PC-3 (cell line): ENCODE data around the gene THBS2. TPM values are rescaled to one million over a fixed set of nuclear protein-coding genes. Genes with fewer than 3 reads are reported as not detected.
A peak's percentile ranks its signal among the peaks of the same experiment; 100 is the strongest.

Source experiments
- ATAC-seq: fragments of 200-7000 bp; cut with Tn5 transposase; 2 replicates; pipeline ENCODE4 v1.9.1; 2020; ENCODE audit warnings: mild to moderate bottlenecking, moderate library complexity
- BruUV-seq: library from RNA; stranded (reverse); fragments of 400-500 nt; replicated peaks from 2 replicates; lab custom pipeline; 2021; lab: Mats Ljungman, UMichigan
- CTCF ChIA-PET: fragments of 300-600 bp; sonication (Branson Sonifier 250); formaldehyde crosslinking; loops from one replicate; lab custom pipeline; 2022; ENCODE audit warnings: antibody characterized with exemption; lab: Charles Lee
- POLR2A ChIA-PET: fragments of 300-600 bp; sonication (Branson Sonifier 250); formaldehyde crosslinking; loops from one replicate; lab custom pipeline; 2022; ENCODE audit warnings: antibody characterized with exemption; ENCODE audit not compliant: unreplicated experiment; lab: Charles Lee
- DNase-seq: peaks from one replicate; pipeline ENCODE4 v3.0.0-alpha.2; 2015
- H2AFZ ChIP-seq: fragments of 300-600 bp; sonication (generic); 2 replicates; pipeline ENCODE4 v1.6.0; 2016; ENCODE audit warnings: antibody characterized with exemption, low read length
- H3F3A ChIP-seq: fragments of 300-600 bp; sonication (generic); one replicate; pipeline ENCODE4 v1.6.0; 2017; ENCODE audit warnings: antibody characterized with exemption, low read length, control low read depth, mild to moderate bottlenecking; ENCODE audit not compliant: unreplicated experiment
- H3K27ac ChIP-seq: fragments of 300-600 bp; sonication (generic); 2 replicates; pipeline ENCODE4 v1.5.1; 2016; ENCODE audit warnings: mild to moderate bottlenecking, low read length
- H3K27me3 ChIP-seq: fragments of 300-600 bp; sonication (generic); 2 replicates; pipeline ENCODE4 v1.6.1; 2016; ENCODE audit warnings: low read length, mixed read lengths
- H3K36me3 ChIP-seq: fragments of 300-600 bp; sonication (generic); 2 replicates; pipeline ENCODE4 v1.6.1; 2016; ENCODE audit warnings: low read depth, mixed run types, low read length, mixed read lengths
- H3K4me1 ChIP-seq: fragments of 300-600 bp; sonication (generic); 2 replicates; pipeline ENCODE4 v1.5.1; 2016; ENCODE audit warnings: low read length; ENCODE audit not compliant: insufficient read depth
- H3K4me2 ChIP-seq: fragments of 300-600 bp; sonication (generic); 2 replicates; pipeline ENCODE4 v1.6.0; 2016; ENCODE audit warnings: low read length
- H3K4me3 ChIP-seq: fragments of 300-600 bp; sonication (generic); 2 replicates; pipeline ENCODE4 v1.5.1; 2016; ENCODE audit warnings: mild to moderate bottlenecking, low read length, mixed read lengths
- H3K79me2 ChIP-seq: fragments of 300-600 bp; sonication (generic); 2 replicates; pipeline ENCODE4 v1.6.1; 2017; ENCODE audit warnings: low read length, mixed read lengths
- H3K9ac ChIP-seq: fragments of 300-600 bp; sonication (generic); 2 replicates; pipeline ENCODE4 v1.6.0; 2016; ENCODE audit warnings: mild to moderate bottlenecking, low read length
- H3K9me2 ChIP-seq: fragments of 300-600 bp; sonication (generic); replicated peaks from 2 replicates; pipeline ENCODE4 v1.6.1; 2016; ENCODE audit warnings: mixed run types, low read length, mixed read lengths
- H3K9me3 ChIP-seq: fragments of 300-600 bp; sonication (generic); 2 replicates; pipeline ENCODE4 v1.6.1; 2016; ENCODE audit warnings: low read length, mixed read lengths
- H4K20me1 ChIP-seq: fragments of 300-600 bp; sonication (generic); 2 replicates; pipeline ENCODE4 v1.6.1; 2016; ENCODE audit warnings: low read length, mixed read lengths
- CTCF ChIP-seq: fragments of 300-600 bp; sonication (generic); conservative IDR thresholded peaks from 2 replicates; pipeline ENCODE4 v1.5.1; 2017; ENCODE audit warnings: antibody characterized with exemption, low read depth, mild to moderate bottlenecking, low read length
- EZH2 ChIP-seq: fragments of 300-600 bp; sonication (generic); IDR thresholded peaks from one replicate; pipeline ENCODE4 v1.6.1; 2017; ENCODE audit warnings: antibody characterized with exemption, mild to moderate bottlenecking, low read length; ENCODE audit not compliant: unreplicated experiment
- EZH2phosphoT487 ChIP-seq: fragments of 300-600 bp; sonication (generic); IDR thresholded peaks from 2 replicates; pipeline ENCODE4 v1.6.1; 2018; ENCODE audit warnings: mild to moderate bottlenecking, antibody characterized with exemption, low read length, borderline replicate concordance
- intact Hi-C: fragments of 100-400 bp; cut with micrococcal nuclease; formaldehyde crosslinking; loops from 2 replicates; pipeline ENCODE4 v1.9.0; 2023
- total RNA-seq: library from RNA; depleted of rRNA; stranded (reverse); fragments of >200 nt; gene quantifications from 2 replicates; pipeline ENCODE4 v1.2.3, GENCODE V29; 2014

Gene THBS2
- total RNA-seq, 1 experiment from 2014 or later: not detected

GRCh38 chr6:169296622-169297021 is 43.0 kb upstream of the THBS2 start:
- no peak overlapping the region for H2AFZ ChIP-seq
- no TSS peak for BruUV-seq

GRCh38 chr6:169296170-169296569 is 42.5 kb upstream of the THBS2 start:
- intact Hi-C loops: no loop called here
- no peaks in the 10 kb centered on the region for H3K79me2 ChIP-seq
- ATAC-seq: no peak
- no peak overlapping the region for H3K4me3 ChIP-seq
- no peak overlapping the region for H3K4me2 ChIP-seq
- no peaks in the 10 kb centered on the region for H3K9me2 ChIP-seq
- no peak overlapping the region for H2AFZ ChIP-seq
- H3K27ac ChIP-seq: no peak overlapping the region
- DNase-seq: no peak
- TF ChIP-seq EZH2phosphoT487: no peak
- no peak for TF ChIP-seq CTCF
- no peak for TF ChIP-seq EZH2
- POLR2A ChIA-PET: no interaction called here
- H3K4me1 ChIP-seq: peaks cover 14% of the 10 kb centered on the region; the same call in 1 of the 2 replicates
- H4K20me1 ChIP-seq: no peaks in the 10 kb centered on the region
- no peaks in the 10 kb centered on the region for H3F3A ChIP-seq
- CTCF ChIA-PET: no interaction called here
- H3K9me3 ChIP-seq: no peaks in the 10 kb centered on the region
- H3K9ac ChIP-seq: no peak overlapping the region
- no TSS peak for BruUV-seq
- H3K36me3 ChIP-seq: no peaks in the 10 kb centered on the region
- H3K27me3 ChIP-seq: no peaks in the 10 kb centered on the region

More at GRCh38 chr6:169296622-169297021, 43.0 kb upstream of the THBS2 start:
- Histone ChIP-seq H3F3A (no peaks in the 10 kb centered on the region), H4K20me1 (no peaks in the 10 kb centered on the region), H3K9me3 (no peaks in the 10 kb centered on the region), H3K4me1 (peaks cover 14% of the 10 kb centered on the region; the same call in 1 of the 2 replicates), H3K36me3 (no peaks in the 10 kb centered on the region), H3K27me3 (no peaks in the 10 kb centered on the region), H3K9me2 (no peaks in the 10 kb centered on the region), H3K9ac (no peak overlapping the region), H3K79me2 (no peaks in the 10 kb centered on the region), H3K27ac (no peak overlapping the region), H3K4me3 (no peak overlapping the region), H3K4me2 (no peak overlapping the region)
- DNase-seq (no peak), ATAC-seq (no peak)
- ChIA-PET CTCF (no interaction called here), POLR2A (no interaction called here)
- TF ChIP-seq EZH2 (no peak), CTCF (no peak), EZH2phosphoT487 (no peak)
- intact Hi-C loops: no loop called here

- Histone ChIP-seq H3K9me3 (no peaks in the 10 kb centered on the region), H3K79me2 (no peaks in the 10 kb centered on the region), H2AFZ (no peak overlapping the region), H3K4me3 (no peak overlapping the region), H3K4me1 (peaks cover 14% of the 10 kb centered on the region; the same call in 1 of the 2 replicates), H3K27ac (0 out of 2 replicates have a peak overlapping the region, but pooled peaks have one; percentile 12), H3K27me3 (no peaks in the 10 kb centered on the region), H3K9ac (no peak overlapping the region), H3K9me2 (no peaks in the 10 kb centered on the region), H4K20me1 (no peaks in the 10 kb centered on the region), H3F3A (no peaks in the 10 kb centered on the region), H3K36me3 (no peaks in the 10 kb centered on the region), H3K4me2 (peak overlapping the region; percentile 41)
- intact Hi-C loops: no loop called here
- ATAC-seq: no peak
- ChIA-PET CTCF (no interaction called here), POLR2A (no interaction called here)
- BruUV-seq: no TSS peak
- TF ChIP-seq CTCF: no peak
- no peak for TF ChIP-seq EZH2phosphoT487
- TF ChIP-seq EZH2: no peak
- DNase-seq: no peak
Observed at GRCh38 chr6:169293196-169293595, 39.5 kb upstream of the THBS2 start.
